Neural progenitor cell (in vitro differentiated cells): ENCODE data around the gene THRAP3. TPM values are rescaled to one million over a fixed set of nuclear protein-coding genes. Genes with fewer than 3 reads are reported as not detected.

Experiments used
- DNase-seq: peaks from one replicate; pipeline ENCODE4 v3.0.0-alpha.2; 2016; ENCODE audit warnings: low spot score
- H2AFZ ChIP-seq: fragments of 200-600 bp; sonication (generic); replicated peaks from 2 replicates; pipeline ENCODE4 v1.6.1; 2016; ENCODE audit warnings: antibody characterized with exemption
- H3F3A ChIP-seq: fragments of 200-600 bp; sonication (generic); 2 replicates; pipeline ENCODE4 v1.6.1; 2016; ENCODE audit warnings: antibody characterized with exemption, low read depth
- H3K27ac ChIP-seq: fragments of 200-600 bp; sonication (generic); 2 replicates; pipeline ENCODE4 v1.5.1; 2016; ENCODE audit warnings: mild to moderate bottlenecking
- H3K27me3 ChIP-seq: fragments of 200-600 bp; sonication (generic); 2 replicates; pipeline ENCODE4 v1.6.1; 2016; ENCODE audit warnings: mild to moderate bottlenecking, moderate library complexity
- H3K36me3 ChIP-seq: fragments of 200-600 bp; sonication (generic); 2 replicates; pipeline ENCODE4 v1.5.1; 2016
- H3K4me1 ChIP-seq: fragments of 200-600 bp; sonication (generic); 2 replicates; pipeline ENCODE4 v1.6.1; 2016; ENCODE audit warnings: mixed run types
- H3K4me2 ChIP-seq: fragments of 200-600 bp; sonication (generic); 2 replicates; pipeline ENCODE4 v1.6.1; 2016
- H3K4me3 ChIP-seq: fragments of 200-600 bp; sonication (generic); 2 replicates; pipeline ENCODE4 v1.5.1; 2016
- H3K79me2 ChIP-seq: fragments of 200-600 bp; sonication (generic); 2 replicates; pipeline ENCODE4 v1.6.1; 2016; ENCODE audit warnings: low read depth
- H3K9ac ChIP-seq: fragments of 200-600 bp; sonication (generic); 2 replicates; pipeline ENCODE4 v1.6.1; 2016
- H3K9me3 ChIP-seq: fragments of 200-600 bp; sonication (generic); 2 replicates; pipeline ENCODE4 v1.5.1; 2016; ENCODE audit warnings: low read depth
- H4K20me1 ChIP-seq: fragments of 200-600 bp; sonication (generic); 2 replicates; pipeline ENCODE4 v1.6.1; 2016; ENCODE audit warnings: low read depth
- H3K27ac Mint-ChIP-seq: 3 replicates; pipeline ENCODE4 v1.8.0; 2021; ENCODE audit warnings: mixed read lengths
- H3K27me3 Mint-ChIP-seq: 2 replicates; pipeline ENCODE4 v1.8.0; 2022; ENCODE audit warnings: low read depth, mild to moderate bottlenecking, inconsistent platforms, moderate library complexity, mixed read lengths; ENCODE audit not compliant: insufficient read depth
- H3K36me3 Mint-ChIP-seq: 3 replicates; pipeline ENCODE4 v1.8.0; 2021; ENCODE audit warnings: mixed read lengths
- H3K4me1 Mint-ChIP-seq: 3 replicates; pipeline ENCODE4 v1.8.0; 2021; ENCODE audit warnings: mixed read lengths
- H3K4me3 Mint-ChIP-seq: 3 replicates; pipeline ENCODE4 v1.8.0; 2021; ENCODE audit warnings: mild to moderate bottlenecking, moderate library complexity, mixed read lengths
- H3K9me3 Mint-ChIP-seq: 3 replicates; pipeline ENCODE4 v1.8.0; 2020; ENCODE audit warnings: mixed read lengths
- CTCF ChIP-seq: fragments of 200-600 bp; sonication (generic); IDR thresholded peaks from 2 replicates; pipeline ENCODE4 v1.5.1; 2017; ENCODE audit warnings: antibody characterized with exemption, mild to moderate bottlenecking
- EZH2 ChIP-seq: fragments of 200-600 bp; sonication (generic); IDR thresholded peaks from 2 replicates; pipeline ENCODE4 v1.6.1; 2017; ENCODE audit warnings: antibody characterized with exemption, mild to moderate bottlenecking, moderate library complexity
- EZH2phosphoT487 ChIP-seq: fragments of 200-600 bp; sonication (generic); IDR thresholded peaks from 2 replicates; pipeline ENCODE4 v1.6.1; 2017; ENCODE audit warnings: antibody characterized with exemption
- total RNA-seq: library from RNA; depleted of rRNA; stranded (reverse); fragments of >200 nt; gene quantifications from 2 replicates; pipeline ENCODE4 v1.2.3, GENCODE V29; 2015; ENCODE audit warnings: low replicate concordance

The THRAP3 gene
- total RNA-seq, 1 donor from 2014 or later = 138 TPM

GRCh38 chr1:36258960-36259344, 34.7 kb downstream of the THRAP3 start:
- Histone ChIP-seq H3K4me2 (no peak overlapping the region), H3K9ac (no peak overlapping the region), H3K4me3 (no peak overlapping the region), H3K79me2 (peaks cover 90% of the 10 kb centered on the region), H3K36me3 (no peaks in the 10 kb centered on the region), H3K9me3 (no peaks in the 10 kb centered on the region), H3K4me1 (no peaks in the 10 kb centered on the region), H3K27me3 (no peaks in the 10 kb centered on the region), H4K20me1 (peaks cover 80% of the 10 kb centered on the region), H2AFZ (no peak overlapping the region), H3K27ac (no peak overlapping the region), H3F3A (peaks cover 8% of the 10 kb centered on the region)
- H3K27ac Mint-ChIP-seq = no peak overlapping the region
- no peaks in the 10 kb centered on the region for H3K27me3 Mint-ChIP-seq
- TF ChIP-seq EZH2 (no peak), CTCF (no peak), EZH2phosphoT487 (no peak)
- no peak overlapping the region for H3K4me3 Mint-ChIP-seq
- H3K9me3 Mint-ChIP-seq = no peaks in the 10 kb centered on the region
- no peak for DNase-seq
- peaks cover 28% of the 10 kb centered on the region for H3K36me3 Mint-ChIP-seq
- H3K4me1 Mint-ChIP-seq = no peaks in the 10 kb centered on the region

GRCh38 chr1:36268981-36269380, 44.7 kb downstream of the THRAP3 start:
- H4K20me1 ChIP-seq = peaks cover 61% of the 10 kb centered on the region
- no peaks in the 10 kb centered on the region for H3K9me3 Mint-ChIP-seq
- H3K4me2 ChIP-seq = no peak overlapping the region
- H3K4me3 Mint-ChIP-seq = no peak overlapping the region
- TF ChIP-seq EZH2 (no peak), CTCF (no peak), EZH2phosphoT487 (no peak)
- H3K9ac ChIP-seq = no peak overlapping the region
- H2AFZ ChIP-seq = no peak overlapping the region
- DNase-seq = no peak
- H3K4me1 Mint-ChIP-seq = no peaks in the 10 kb centered on the region
- no peaks in the 10 kb centered on the region for H3F3A ChIP-seq
- H3K4me3 ChIP-seq = no peak overlapping the region
- peaks cover 18% of the 10 kb centered on the region for H3K36me3 Mint-ChIP-seq
- H3K4me1 ChIP-seq = no peaks in the 10 kb centered on the region
- H3K27me3 ChIP-seq = no peaks in the 10 kb centered on the region
- H3K36me3 ChIP-seq = peaks cover 5% of the 10 kb centered on the region
- peaks cover 97% of the 10 kb centered on the region for H3K79me2 ChIP-seq
- H3K27ac Mint-ChIP-seq = no peak overlapping the region
- no peaks in the 10 kb centered on the region for H3K27me3 Mint-ChIP-seq
- no peaks in the 10 kb centered on the region for H3K9me3 ChIP-seq
- no peak overlapping the region for H3K27ac ChIP-seq

GRCh38 chr1:36269408-36269838, 45.2 kb downstream of the THRAP3 start:
- H3K79me2 ChIP-seq = peaks cover 97% of the 10 kb centered on the region
- H3K36me3 Mint-ChIP-seq = peaks cover 22% of the 10 kb centered on the region
- H2AFZ ChIP-seq = no peak overlapping the region

More at GRCh38 chr1:36269408-36269838, 45.2 kb downstream of the THRAP3 start:
- Histone ChIP-seq H3K9ac (no peak overlapping the region), H4K20me1 (peaks cover 61% of the 10 kb centered on the region), H3K36me3 (peaks cover 5% of the 10 kb centered on the region), H3K27me3 (no peaks in the 10 kb centered on the region), H3F3A (no peaks in the 10 kb centered on the region), H3K4me3 (no peak overlapping the region), H3K27ac (no peak overlapping the region), H3K9me3 (no peaks in the 10 kb centered on the region), H3K4me2 (no peak overlapping the region), H3K4me1 (no peaks in the 10 kb centered on the region)
- no peaks in the 10 kb centered on the region for H3K4me1 Mint-ChIP-seq
- H3K27me3 Mint-ChIP-seq = no peaks in the 10 kb centered on the region
- H3K4me3 Mint-ChIP-seq = no peak overlapping the region
- no peak for DNase-seq
- H3K9me3 Mint-ChIP-seq = no peaks in the 10 kb centered on the region
- TF ChIP-seq EZH2 (no peak), CTCF (no peak), EZH2phosphoT487 (no peak)
- H3K27ac Mint-ChIP-seq = no peak overlapping the region
